PC-9 (cell line): ENCODE results near the gene CPVL.

Experiments used
- CTCF ChIP-seq: fragments of 200-600 bp; sonication (generic); conservative IDR thresholded peaks from 2 replicates; pipeline ENCODE4 v1.6.1; 2017; ENCODE audit warnings: mixed run types, antibody characterized with exemption, mild to moderate bottlenecking, moderate library complexity
- EZH2 ChIP-seq: fragments of 200-600 bp; sonication (generic); IDR thresholded peaks from 2 replicates; pipeline ENCODE4 v1.8.0; 2017; ENCODE audit warnings: antibody characterized with exemption, low read depth

GRCh38 chr7:29053105-29053872 is 93.0 kb downstream of the CPVL start:
- TF ChIP-seq CTCF (no peak), EZH2 (no peak)
